ENCODE results near the gene OR10AD1. TPM values are rescaled to one million over a fixed set of nuclear protein-coding genes. Genes with fewer than 3 reads are reported as not detected.
"Not testable (repeated sequence)": the region's sequence is repeated elsewhere in the genome, so short reads cannot be mapped to it uniquely, and the experiment has no call there.

OR10AD1 gene
- total RNA-seq (2014; rRNA removed; shearing (Covaris generic)): not detected in 2 replicates

GRCh38 chr12:48203192-48203591 is at the start of gene OR10AD1:
Gene OR10AD1 (minus strand): TSS chr12:48203292. CDS start chr12:48203292, 0 bp downstream.
- DNase-seq: no peak
- Histone ChIP-seq H3K27me3 (ENCODE audit: control insufficient read depth, insufficient read depth, low read length) (peaks cover 25% of the 10 kb centered on the region), H3K36me3 (replicated peaks; ENCODE audit: control insufficient read depth, insufficient read depth, low read length) (no peaks in the 10 kb centered on the region)

GRCh38 chr12:48247181-48247966 is 44.3 kb upstream of the OR10AD1 start:
- DNase-seq: no peak
- H3K27me3 ChIP-seq (ENCODE audit: control insufficient read depth, insufficient read depth, low read length): no peaks in the 10 kb centered on the region; the same call in 1 of the 2 replicates
- H3K4me3 ChIP-seq (ENCODE audit: insufficient read depth, low read depth, low read length): no peak overlapping the region
- H3K36me3 ChIP-seq (replicated peaks; ENCODE audit: control insufficient read depth, insufficient read depth, low read length): no peaks in the 10 kb centered on the region

More at GRCh38 chr12:48203192-48203591, at the start of gene OR10AD1:
- no peak within 1 kb of the TSS for H3K4me3 ChIP-seq (ENCODE audit: insufficient read depth, low read depth, low read length)

DNA sequence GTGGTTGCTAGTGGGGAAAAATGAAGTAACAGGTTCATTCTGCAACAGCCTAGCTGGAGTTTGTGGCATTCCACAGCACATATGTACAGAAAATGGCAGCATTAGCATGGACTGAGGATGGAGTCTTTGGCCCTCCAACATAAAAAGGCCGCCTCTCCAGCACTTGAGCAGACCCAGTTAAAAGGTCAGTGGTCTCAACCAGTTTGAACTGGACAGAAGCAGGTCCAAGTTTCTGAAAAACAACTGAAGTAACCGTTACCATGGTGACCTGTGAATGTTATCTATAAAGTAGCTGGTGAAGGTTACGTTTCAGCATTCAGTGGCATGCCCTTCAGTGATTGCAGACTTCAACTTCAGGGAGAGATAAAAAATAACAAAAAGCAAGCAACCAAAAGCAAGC is 34.1 kb upstream of the OR10AD1 start:
- DNase-seq: no peak
- Histone ChIP-seq H3K27me3 (ENCODE audit: control insufficient read depth, insufficient read depth, low read length) (no peaks in the 10 kb centered on the region), H3K36me3 (replicated peaks; ENCODE audit: control insufficient read depth, insufficient read depth, low read length) (no peaks in the 10 kb centered on the region), H3K4me3 (ENCODE audit: insufficient read depth, low read depth, low read length) (no peak overlapping the region)

- Histone ChIP-seq H3K36me3 (replicated peaks; ENCODE audit: control insufficient read depth, insufficient read depth, low read length) (no peaks in the 10 kb centered on the region), H3K4me3 (ENCODE audit: insufficient read depth, low read depth, low read length) (no peak overlapping the region)
Measured at GRCh38 chr12:48235796-48236333, 32.8 kb upstream of the OR10AD1 start.

DNA sequence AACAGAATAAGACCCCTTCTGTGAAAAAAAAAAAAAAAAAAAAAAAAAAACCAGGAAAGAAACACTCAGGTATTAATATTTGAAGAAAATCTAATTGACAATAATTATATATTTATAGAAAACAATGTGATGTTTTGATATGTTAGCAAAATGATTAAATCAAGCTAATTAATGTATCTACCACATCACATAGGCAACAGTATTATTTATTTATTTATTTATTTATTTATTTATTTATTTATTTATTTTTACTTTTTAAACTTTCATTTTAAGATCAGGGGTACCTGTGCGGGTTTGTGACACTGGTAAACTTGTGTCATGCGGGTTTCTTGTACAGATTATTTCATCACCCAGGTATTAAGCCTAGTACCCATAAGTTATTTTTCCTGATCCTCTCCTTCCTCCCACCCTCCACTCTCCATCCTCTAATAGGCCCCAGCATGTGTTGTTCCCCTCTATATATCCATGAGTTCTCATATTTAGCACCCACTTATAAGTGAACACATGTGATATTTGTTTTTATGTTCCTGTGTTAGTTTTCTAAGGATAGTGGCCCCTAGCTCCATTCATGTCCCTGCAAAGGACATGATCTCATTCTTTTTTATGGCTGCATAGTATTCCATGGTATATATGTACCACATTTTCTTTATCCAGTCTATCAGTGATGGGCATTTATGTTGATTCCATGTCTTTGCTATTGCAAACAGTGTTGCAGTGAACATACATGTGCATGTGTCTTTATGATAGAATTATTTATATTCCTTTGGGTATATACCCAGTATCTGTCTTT is 28.3 kb upstream of the OR10AD1 start:
- not testable (repeated sequence) for H3K4me3 ChIP-seq (ENCODE audit: insufficient read depth, low read depth, low read length); H3K36me3 ChIP-seq (replicated peaks; ENCODE audit: control insufficient read depth, insufficient read depth, low read length); H3K27me3 ChIP-seq (ENCODE audit: control insufficient read depth, insufficient read depth, low read length); DNase-seq

More at GRCh38 chr12:48235796-48236333, 32.8 kb upstream of the OR10AD1 start:
- no peak for DNase-seq
- H3K27me3 ChIP-seq (ENCODE audit: control insufficient read depth, insufficient read depth, low read length): no peaks in the 10 kb centered on the region

GRCh38 chr12:48224533-48224932 is 21.4 kb upstream of the OR10AD1 start:
- H3K36me3 ChIP-seq (replicated peaks; ENCODE audit: control insufficient read depth, insufficient read depth, low read length); DNase-seq; H3K27me3 ChIP-seq (ENCODE audit: control insufficient read depth, insufficient read depth, low read length); H3K4me3 ChIP-seq (ENCODE audit: insufficient read depth, low read depth, low read length): not testable (repeated sequence)

- no peaks in the 10 kb centered on the region for H3K36me3 ChIP-seq (replicated peaks; ENCODE audit: control insufficient read depth, insufficient read depth, low read length)
- peaks cover 6% of the 10 kb centered on the region; the same call in 1 of the 2 replicates for H3K27me3 ChIP-seq (ENCODE audit: control insufficient read depth, insufficient read depth, low read length)
- no peak for DNase-seq
- no peak overlapping the region for H3K4me3 ChIP-seq (ENCODE audit: insufficient read depth, low read depth, low read length)
Measured at GRCh38 chr12:48221645-48222044, 18.6 kb upstream of the OR10AD1 start.

GRCh38 chr12:48220701-48221100 is 17.6 kb upstream of the OR10AD1 start:
- peaks cover 6% of the 10 kb centered on the region; the same call in 1 of the 2 replicates for H3K27me3 ChIP-seq (ENCODE audit: control insufficient read depth, insufficient read depth, low read length)
- H3K4me3 ChIP-seq (ENCODE audit: insufficient read depth, low read depth, low read length): no peak overlapping the region
- H3K36me3 ChIP-seq (replicated peaks; ENCODE audit: control insufficient read depth, insufficient read depth, low read length): no peaks in the 10 kb centered on the region
- DNase-seq: no peak

DNA sequence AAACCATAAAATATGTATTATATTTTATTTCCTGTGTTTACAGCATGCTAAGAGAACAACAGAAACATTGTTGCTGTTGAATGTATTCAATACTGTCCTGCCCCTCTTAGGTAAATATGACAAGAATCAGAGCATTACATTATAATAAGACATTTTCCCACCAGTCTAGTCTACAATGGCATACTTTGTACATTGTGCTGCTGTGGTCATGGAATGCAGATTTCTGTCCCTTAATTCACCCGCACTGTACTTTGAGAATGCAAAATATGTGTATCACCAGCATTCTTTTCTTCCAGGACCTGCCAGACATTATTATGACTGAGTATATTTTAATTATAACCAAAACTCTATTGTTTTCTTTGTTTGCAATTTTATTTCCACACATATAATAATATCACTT is 16.5 kb upstream of the OR10AD1 start:
- H3K4me3 ChIP-seq (ENCODE audit: insufficient read depth, low read depth, low read length): no peak overlapping the region
- DNase-seq: no peak
- H3K36me3 ChIP-seq (replicated peaks; ENCODE audit: control insufficient read depth, insufficient read depth, low read length): no peaks in the 10 kb centered on the region
- H3K27me3 ChIP-seq (ENCODE audit: control insufficient read depth, insufficient read depth, low read length): peaks cover 6% of the 10 kb centered on the region; the same call in 1 of the 2 replicates

- peaks cover 15% of the 10 kb centered on the region; the same call in 1 of the 2 replicates for H3K27me3 ChIP-seq (ENCODE audit: control insufficient read depth, insufficient read depth, low read length)
- no peak for DNase-seq
Measured at GRCh38 chr12:48216785-48217184, 13.7 kb upstream of the OR10AD1 start.

GRCh38 chr12:48209495-48209894 is 6.4 kb upstream of the OR10AD1 start:
- H3K4me3 ChIP-seq (ENCODE audit: insufficient read depth, low read depth, low read length); DNase-seq; H3K36me3 ChIP-seq (replicated peaks; ENCODE audit: control insufficient read depth, insufficient read depth, low read length): not testable (repeated sequence)
- peaks cover 11% of the 10 kb centered on the region; the same call in 1 of the 2 replicates for H3K27me3 ChIP-seq (ENCODE audit: control insufficient read depth, insufficient read depth, low read length)

More at GRCh38 chr12:48216785-48217184, 13.7 kb upstream of the OR10AD1 start:
- H3K4me3 ChIP-seq (ENCODE audit: insufficient read depth, low read depth, low read length): no peak overlapping the region
- H3K36me3 ChIP-seq (replicated peaks; ENCODE audit: control insufficient read depth, insufficient read depth, low read length): no peaks in the 10 kb centered on the region

DNA sequence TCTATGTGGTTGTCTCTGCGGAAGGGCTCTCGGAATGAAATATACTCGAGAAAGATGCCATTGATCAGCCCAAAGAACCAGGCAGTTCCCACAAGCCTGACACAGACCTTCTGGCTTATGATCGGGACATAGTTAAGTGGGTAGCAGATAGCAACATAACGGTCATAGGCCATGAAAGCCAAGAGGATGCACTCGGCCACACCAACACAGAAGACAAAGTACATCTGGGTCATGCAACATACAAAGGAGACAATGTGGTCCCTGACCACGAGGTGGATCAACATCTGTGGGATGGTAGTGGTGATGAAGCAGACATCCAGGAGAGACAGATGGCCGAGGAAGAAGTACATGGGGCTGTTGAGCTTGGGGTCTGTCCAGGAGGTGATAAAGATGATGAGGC is 326 bp downstream of the OR10AD1 start:
- Histone ChIP-seq H3K4me3 (ENCODE audit: insufficient read depth, low read depth, low read length) (no peak overlapping the region), H3K27me3 (ENCODE audit: control insufficient read depth, insufficient read depth, low read length) (peaks cover 25% of the 10 kb centered on the region), H3K36me3 (replicated peaks; ENCODE audit: control insufficient read depth, insufficient read depth, low read length) (no peaks in the 10 kb centered on the region)
- no peak for DNase-seq

DNA sequence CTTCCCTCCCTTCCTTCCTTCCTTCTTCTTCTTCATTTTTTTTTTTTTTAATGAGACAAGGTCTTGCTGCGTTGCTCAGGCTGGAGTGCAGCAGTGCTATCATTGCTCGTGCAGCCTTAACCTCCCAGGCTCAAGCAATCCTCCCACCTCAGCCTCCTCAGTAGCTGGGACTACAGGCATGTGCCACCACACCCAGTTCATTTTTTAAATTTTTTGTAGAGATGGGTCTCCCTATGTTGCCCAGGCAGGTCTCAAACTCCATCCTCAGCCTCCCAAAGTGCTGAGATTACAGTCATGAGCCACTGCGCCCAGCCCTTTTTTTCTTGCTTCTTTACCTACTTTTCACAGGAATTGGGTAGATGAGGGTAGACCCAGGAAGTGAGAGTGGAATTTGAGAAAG is 1.6 kb downstream of the OR10AD1 start:
- Histone ChIP-seq H3K36me3 (replicated peaks; ENCODE audit: control insufficient read depth, insufficient read depth, low read length) (no peaks in the 10 kb centered on the region), H3K27me3 (ENCODE audit: control insufficient read depth, insufficient read depth, low read length) (peaks cover 25% of the 10 kb centered on the region), H3K4me3 (ENCODE audit: insufficient read depth, low read depth, low read length) (no peak overlapping the region)
- no peak for DNase-seq

DNA sequence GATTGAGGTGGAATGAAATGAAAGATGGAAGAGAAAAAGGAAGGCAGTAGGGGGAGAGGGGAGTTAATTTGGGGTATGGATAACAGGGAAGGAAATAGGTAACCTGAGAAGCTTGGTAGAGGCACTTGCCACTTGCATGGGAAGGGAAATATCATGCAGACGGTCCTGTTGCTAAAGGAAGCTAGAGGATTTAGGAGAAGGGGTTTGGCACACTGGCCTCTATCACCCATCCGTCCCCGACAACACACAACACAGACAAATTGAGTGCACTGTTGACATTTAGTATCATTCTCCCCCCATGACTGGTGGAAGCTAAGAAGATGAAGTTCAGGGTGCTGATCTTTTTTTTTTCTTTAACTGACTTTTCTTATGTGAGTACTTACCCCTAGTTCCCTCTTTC is 2.0 kb downstream of the OR10AD1 start:
- H3K4me3 ChIP-seq (ENCODE audit: insufficient read depth, low read depth, low read length): no peak overlapping the region
- no peaks in the 10 kb centered on the region for H3K36me3 ChIP-seq (replicated peaks; ENCODE audit: control insufficient read depth, insufficient read depth, low read length)
- H3K27me3 ChIP-seq (ENCODE audit: control insufficient read depth, insufficient read depth, low read length): peaks cover 26% of the 10 kb centered on the region
- DNase-seq: no peak
